Endometrial microvascular endothelial cells (primary cell): ENCODE results near the gene ITPR3. TPM values are rescaled to one million over a fixed set of nuclear protein-coding genes. Genes with fewer than 3 reads are reported as not detected.

ENCODE experiments used
- in situ Hi-C: cut with HindIII; loops from 2 replicates; pipeline ENCODE4 v1.10.0; 2017; ENCODE audit warnings: low sequenced_read_pairs, low pct_unique_long_range_greater_than_20kb; ENCODE audit errors: inconsistent ontology term
- total RNA-seq: library from RNA; depleted of rRNA; stranded (reverse); fragments of >200 nt; gene quantifications from one replicate; pipeline ENCODE4 v1.2.3, GENCODE V29; 2015; ENCODE audit errors: inconsistent ontology term

ITPR3 gene
- total RNA-seq, 1 donor from 2014 or later, result 56.0 TPM

GRCh38 chr6:33691456-33692077 lies 70.4 kb downstream of the ITPR3 start:
- in situ Hi-C loops, result no loop called here

- in situ Hi-C loops, result no loop called here
Observed at GRCh38 chr6:33692078-33692759, 71.1 kb downstream of the ITPR3 start.

- in situ Hi-C loops, result no loop called here
Observed at GRCh38 chr6:33692760-33693158, 71.6 kb downstream of the ITPR3 start.

- in situ Hi-C loops, result no loop called here
Observed at GRCh38 chr6:33693186-33694105, 72.3 kb downstream of the ITPR3 start.

GRCh38 chr6:33694401-33694931 lies 73.3 kb downstream of the ITPR3 start:
- in situ Hi-C loops, result no loop called here

- in situ Hi-C loops, result no loop called here
Observed at GRCh38 chr6:33694977-33695376, 73.9 kb downstream of the ITPR3 start.

GRCh38 chr6:33695451-33695887 lies 74.3 kb downstream of the ITPR3 start:
- in situ Hi-C loops, result no loop called here

- in situ Hi-C loops, result no loop called here
Observed at GRCh38 chr6:33696076-33696475, 75.0 kb downstream of the ITPR3 start.

- in situ Hi-C loops, result no loop called here
Observed at GRCh38 chr6:33696548-33697518, 75.7 kb downstream of the ITPR3 start.

- in situ Hi-C loops, result no loop called here
Observed at GRCh38 chr6:33697845-33698244, 76.7 kb downstream of the ITPR3 start.

- in situ Hi-C loops, result no loop called here
Observed at GRCh38 chr6:33698494-33698893, 77.4 kb downstream of the ITPR3 start.

- in situ Hi-C loops, result no loop called here
Observed at GRCh38 chr6:33699131-33699530, 78.0 kb downstream of the ITPR3 start.

GRCh38 chr6:33699739-33700138 lies 78.6 kb downstream of the ITPR3 start:
- in situ Hi-C loops, result no loop called here

GRCh38 chr6:33700391-33701050 lies 79.4 kb downstream of the ITPR3 start:
- in situ Hi-C loops, result no loop called here

- in situ Hi-C loops, result no loop called here
Observed at GRCh38 chr6:33702345-33702977, 81.3 kb downstream of the ITPR3 start.

- in situ Hi-C loops, result no loop called here
Observed at GRCh38 chr6:33704215-33705066, 83.3 kb downstream of the ITPR3 start.
